Measurements from ENCODE around the gene SEC22A. TPM values are rescaled to one million over a fixed set of nuclear protein-coding genes. Genes with fewer than 3 reads are reported as not detected.

The SEC22A gene
- total RNA-seq, 4 donors from 2014 or later: 17.7 to 49.4 (median 24.2) TPM

DNA sequence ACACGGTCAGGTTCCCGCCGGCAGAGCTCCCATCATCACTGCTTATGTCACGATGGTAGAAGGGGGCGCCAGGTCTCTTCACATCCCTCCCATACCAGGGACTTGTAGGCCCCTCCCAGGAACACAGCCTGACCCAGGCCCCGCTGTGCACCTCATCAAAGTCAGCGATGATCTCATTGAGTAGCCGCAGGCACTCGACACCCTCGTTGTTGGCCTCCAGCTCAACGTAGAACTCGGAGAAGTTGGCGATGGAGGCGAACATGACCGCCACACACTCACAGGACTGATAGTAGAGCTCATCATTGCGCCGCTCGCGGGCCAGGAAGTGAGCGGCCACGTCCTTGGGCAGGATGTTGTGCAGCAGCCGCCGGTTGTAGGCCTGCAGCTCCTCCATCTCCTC lies 89.2 kb downstream of the SEC22A start:
- no peak overlapping the region for H3K27ac ChIP-seq
- H3K36me3 ChIP-seq: peaks cover 0 to 32% (median 0%) of the 10 kb centered on the region in 3 donors
- H3K4me3 ChIP-seq: no peak overlapping the region
- no peaks in the 10 kb centered on the region for H3K27me3 ChIP-seq
- DNase-seq (ENCODE audit: low spot score in 2 of 2): no peak
- no peaks in the 10 kb centered on the region for H3K9me3 ChIP-seq
- TF ChIP-seq POLR2A (IDR thresholded peaks at IDR 0.05): no peak
- TF ChIP-seq, protein P1, sequence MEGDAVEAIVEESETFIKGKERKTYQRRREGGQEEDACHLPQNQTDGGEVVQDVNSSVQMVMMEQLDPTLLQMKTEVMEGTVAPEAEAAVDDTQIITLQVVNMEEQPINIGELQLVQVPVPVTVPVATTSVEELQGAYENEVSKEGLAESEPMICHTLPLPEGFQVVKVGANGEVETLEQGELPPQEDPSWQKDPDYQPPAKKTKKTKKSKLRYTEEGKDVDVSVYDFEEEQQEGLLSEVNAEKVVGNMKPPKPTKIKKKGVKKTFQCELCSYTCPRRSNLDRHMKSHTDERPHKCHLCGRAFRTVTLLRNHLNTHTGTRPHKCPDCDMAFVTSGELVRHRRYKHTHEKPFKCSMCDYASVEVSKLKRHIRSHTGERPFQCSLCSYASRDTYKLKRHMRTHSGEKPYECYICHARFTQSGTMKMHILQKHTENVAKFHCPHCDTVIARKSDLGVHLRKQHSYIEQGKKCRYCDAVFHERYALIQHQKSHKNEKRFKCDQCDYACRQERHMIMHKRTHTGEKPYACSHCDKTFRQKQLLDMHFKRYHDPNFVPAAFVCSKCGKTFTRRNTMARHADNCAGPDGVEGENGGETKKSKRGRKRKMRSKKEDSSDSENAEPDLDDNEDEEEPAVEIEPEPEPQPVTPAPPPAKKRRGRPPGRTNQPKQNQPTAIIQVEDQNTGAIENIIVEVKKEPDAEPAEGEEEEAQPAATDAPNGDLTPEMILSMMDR (IDR thresholded peaks at IDR 0.05): no peak
- no peak for TF ChIP-seq EP300 (IDR thresholded peaks at IDR 0.05)
- H3K4me1 ChIP-seq: no peaks in the 10 kb centered on the region
- WGBS, 2 donors: 92% methylated on average over 20 to 23 of the region's 23 CpGs

- 78 to 87% methylated on average over 7 of the region's 7 CpGs for WGBS, 2 donors
- no peaks in the 10 kb centered on the region for H3K27me3 ChIP-seq
- H3K27ac ChIP-seq: no peak overlapping the region
- H3K9me3 ChIP-seq: no peaks in the 10 kb centered on the region
- H3K4me3 ChIP-seq: no peak overlapping the region
- H3K4me1 ChIP-seq: no peaks in the 10 kb centered on the region
- H3K36me3 ChIP-seq: peaks cover 0 to 32% (median 0%) of the 10 kb centered on the region in 3 donors
- no peak for TF ChIP-seq POLR2A (IDR thresholded peaks at IDR 0.05)
- no peak for TF ChIP-seq EP300 (IDR thresholded peaks at IDR 0.05)
- TF ChIP-seq, protein P1 (IDR thresholded peaks at IDR 0.05): no peak
- no peak for DNase-seq (ENCODE audit: low spot score in 2 of 2)
Measured at GRCh38 chr3:123291404-123291803, 89.7 kb downstream of the SEC22A start.

- Histone ChIP-seq H3K36me3 (peaks cover 0 to 32% (median 0%) of the 10 kb centered on the region in 3 donors), H3K9me3 (no peaks in the 10 kb centered on the region), H3K4me3 (no peak overlapping the region), H3K27ac (no peak overlapping the region), H3K4me1 (no peaks in the 10 kb centered on the region), H3K27me3 (no peaks in the 10 kb centered on the region)
- DNase-seq (ENCODE audit: low spot score in 2 of 2): no peak
- WGBS, 2 donors: 71% methylated on average over 14 to 15 of the region's 15 CpGs
- TF ChIP-seq EP300 (IDR thresholded peaks at IDR 0.05): no peak
- no peak for TF ChIP-seq POLR2A (IDR thresholded peaks at IDR 0.05)
- TF ChIP-seq, protein P1 (IDR thresholded peaks at IDR 0.05): no peak
Measured at GRCh38 chr3:123292321-123293310, 90.9 kb downstream of the SEC22A start.

- no peak for TF ChIP-seq POLR2A (IDR thresholded peaks at IDR 0.05)
- no peak for TF ChIP-seq EP300 (IDR thresholded peaks at IDR 0.05)
- TF ChIP-seq, protein P1 (IDR thresholded peaks at IDR 0.05): no peak
- Histone ChIP-seq H3K36me3 (peaks cover 0 to 31% (median 0%) of the 10 kb centered on the region in 3 donors), H3K27ac (no peak overlapping the region), H3K4me3 (no peak overlapping the region), H3K9me3 (no peaks in the 10 kb centered on the region), H3K4me1 (no peaks in the 10 kb centered on the region), H3K27me3 (no peaks in the 10 kb centered on the region)
- WGBS, 2 donors: 93 to 94% methylated on average over 13 of the region's 13 CpGs
- no peak for DNase-seq (ENCODE audit: low spot score in 2 of 2)
Measured at GRCh38 chr3:123294296-123294938, 92.7 kb downstream of the SEC22A start.
